ENCODE measurements around the gene NOM1.

NOM1 gene

GRCh38 chr7:157014635-157015555 lies 65.4 kb downstream of the NOM1 start:
- no peak overlapping the region for H3K4me3 ChIP-seq (ENCODE audit: low read depth, low read length)
- TF ChIP-seq CTCF (IDR thresholded peaks at IDR 0.05; ENCODE audit: low read depth, low read length): no peak

DNA sequence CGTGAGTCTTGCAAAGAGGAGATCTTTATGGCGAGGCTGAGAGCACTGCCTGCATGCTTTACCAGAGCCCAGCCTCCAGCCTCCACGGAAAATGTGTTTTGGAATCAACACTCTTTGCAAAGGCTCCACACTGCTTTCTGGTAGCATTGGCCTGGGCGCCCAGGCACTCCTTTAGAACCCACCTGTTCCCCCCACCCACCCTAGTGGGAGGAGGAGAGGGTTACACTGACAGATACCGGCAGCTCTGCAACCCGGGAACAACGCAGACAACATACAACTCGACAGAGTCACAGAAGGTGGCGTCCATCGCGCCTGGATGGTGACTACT lies 66.5 kb downstream of the NOM1 start:
- H3K4me3 ChIP-seq (ENCODE audit: low read depth, low read length): no peak overlapping the region
- no peak for TF ChIP-seq CTCF (IDR thresholded peaks at IDR 0.05; ENCODE audit: low read depth, low read length)

DNA sequence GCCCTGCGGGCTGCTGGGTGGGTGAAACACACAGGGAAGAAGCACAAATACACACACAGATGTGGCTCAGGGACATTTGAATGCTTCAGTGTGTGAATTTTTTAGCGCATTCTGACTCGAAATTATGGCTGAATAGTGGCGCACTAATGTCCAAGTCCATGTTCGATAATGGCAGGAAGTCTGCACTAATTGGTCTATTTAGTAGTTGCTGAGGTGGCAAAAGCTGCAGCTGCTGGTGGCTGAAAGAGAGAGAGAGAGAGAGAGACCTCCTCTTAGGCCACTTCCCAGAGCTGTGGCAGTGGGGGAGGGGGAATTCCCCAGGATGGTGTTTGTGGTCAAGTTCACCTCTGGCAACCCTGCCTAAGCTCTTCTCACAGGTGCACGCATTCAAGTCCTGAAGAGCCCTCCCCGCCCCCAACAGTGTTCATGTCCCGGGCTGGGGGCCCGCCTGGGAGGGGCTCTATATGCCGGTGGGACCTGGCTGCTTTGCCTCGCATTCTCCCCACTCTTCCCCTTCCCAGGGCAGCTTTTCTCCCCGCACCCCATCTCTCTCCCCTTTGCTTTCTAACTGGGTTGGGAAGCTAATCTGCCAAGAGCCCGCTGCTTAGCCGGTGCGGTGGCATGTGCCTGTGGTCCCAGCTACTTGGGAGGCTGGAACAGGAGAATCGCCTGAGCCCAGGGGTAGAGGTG lies 67.0 kb downstream of the NOM1 start:
- TF ChIP-seq CTCF (IDR thresholded peaks at IDR 0.05; ENCODE audit: low read depth, low read length): no peak
- H3K4me3 ChIP-seq (ENCODE audit: low read depth, low read length): no peak overlapping the region

DNA sequence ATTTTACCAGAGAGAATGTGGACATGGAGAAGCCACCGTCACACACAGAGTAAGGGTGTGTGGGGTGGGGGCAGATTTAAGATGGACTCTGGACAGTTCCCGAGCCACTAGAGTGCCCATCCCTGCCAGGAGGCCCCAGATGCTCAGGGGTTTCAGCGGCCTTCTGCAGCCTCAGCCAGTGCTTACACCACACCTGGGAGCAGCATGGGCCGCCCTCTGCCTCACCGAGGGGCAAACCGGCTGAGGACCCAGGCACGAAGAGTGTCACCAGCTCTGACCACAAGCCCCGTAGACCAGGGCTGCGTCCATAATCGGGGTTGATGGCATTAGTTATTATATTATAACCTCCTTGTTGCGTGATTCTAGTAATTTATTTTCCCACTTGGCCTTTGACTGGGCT lies 67.6 kb downstream of the NOM1 start:
- no peak overlapping the region for H3K4me3 ChIP-seq (ENCODE audit: low read depth, low read length)
- no peak for TF ChIP-seq CTCF (IDR thresholded peaks at IDR 0.05; ENCODE audit: low read depth, low read length)

- no peak overlapping the region for H3K4me3 ChIP-seq (ENCODE audit: low read depth, low read length)
- TF ChIP-seq CTCF (IDR thresholded peaks at IDR 0.05; ENCODE audit: low read depth, low read length): no peak
Observed at GRCh38 chr7:157017603-157018327, 68.3 kb downstream of the NOM1 start.

GRCh38 chr7:157018328-157018996 lies 69.0 kb downstream of the NOM1 start:
- no peak for TF ChIP-seq CTCF (IDR thresholded peaks at IDR 0.05; ENCODE audit: low read depth, low read length)

More at GRCh38 chr7:157018328-157018996, 69.0 kb downstream of the NOM1 start:
- H3K4me3 ChIP-seq (ENCODE audit: low read depth, low read length): no peak overlapping the region

Measured in WI38 (cell line).